ENCODE measurements around the gene QRFPR.
"Not testable (repeated sequence)": the region's sequence is repeated elsewhere in the genome, so short reads cannot be mapped to it uniquely, and the experiment has no call there.

- not testable (repeated sequence) for TF ChIP-seq CTCF, POLR2A (IDR thresholded peaks at IDR 0.05)
These were observed 67.4 kb downstream of the QRFPR start for GRCh38 chr4:121313430-121313829.

Measured in testis (tissue), 2 donors.